HG02840 (cell line): ENCODE measurements around the gene ZGPAT.
"Not testable (repeated sequence)": the region's sequence is repeated elsewhere in the genome, so short reads cannot be mapped to it uniquely, and the experiment has no call there.

Experiments used
- ATAC-seq: cut with Tn5 transposase; IDR thresholded peaks from one replicate; pipeline ENCODE4 v1.9.1; 2021; ENCODE audit warnings: mild to moderate bottlenecking, moderate library complexity, moderate number of reproducible peaks; ENCODE audit not compliant: unreplicated experiment, low FRiP score

The ZGPAT gene

DNA sequence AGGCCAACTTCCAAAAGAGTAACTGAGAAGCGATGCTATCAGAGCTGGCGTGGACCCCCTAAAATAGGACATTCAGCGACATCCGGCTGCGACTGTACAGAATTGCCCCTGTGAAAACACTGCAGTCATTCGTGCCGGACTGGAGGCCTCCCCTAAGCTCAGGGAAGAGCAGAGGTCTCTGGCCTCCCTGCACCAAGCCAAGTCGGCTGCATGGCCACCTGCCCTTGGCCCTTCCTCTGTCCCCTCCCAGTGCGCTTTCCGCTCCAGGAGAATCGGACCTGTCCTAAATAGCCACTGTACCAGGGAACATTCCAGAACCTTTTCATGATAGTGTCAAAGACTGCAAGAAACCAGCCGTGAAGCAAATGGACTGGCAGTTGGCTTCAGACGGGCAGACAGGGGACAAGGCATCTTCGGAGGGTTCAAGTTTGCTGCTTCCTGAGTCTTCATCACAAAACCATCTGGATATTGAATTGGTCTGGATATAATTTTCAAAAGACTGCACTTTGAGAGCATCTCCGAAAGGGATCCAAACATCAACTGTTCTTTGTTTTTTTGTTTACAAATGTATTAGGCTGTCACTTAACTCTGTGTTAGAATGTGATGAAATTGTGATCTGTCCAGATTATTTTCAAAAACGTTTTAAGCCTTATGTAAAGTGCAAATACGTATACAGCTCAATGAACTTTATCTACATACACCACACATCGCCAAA is 48.3 kb downstream of the ZGPAT start:
- ATAC-seq, result no peak

DNA sequence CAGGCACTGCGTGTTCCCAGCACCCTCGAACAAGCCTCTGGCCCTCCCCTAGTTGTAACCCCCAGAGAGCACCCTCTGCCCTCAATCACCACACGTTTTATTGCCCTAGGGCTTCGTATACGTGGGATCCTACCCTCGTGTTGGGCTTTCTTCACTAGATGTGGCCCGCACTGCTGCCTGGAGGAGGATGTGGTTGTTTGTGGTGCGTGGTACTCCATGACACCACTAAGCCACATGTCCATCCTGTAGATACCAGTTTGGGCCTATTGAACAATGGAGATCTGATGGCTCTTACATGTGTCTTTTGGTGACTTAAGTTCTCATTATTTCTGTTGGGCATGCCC is 48.8 kb downstream of the ZGPAT start:
- no peak for ATAC-seq

DNA sequence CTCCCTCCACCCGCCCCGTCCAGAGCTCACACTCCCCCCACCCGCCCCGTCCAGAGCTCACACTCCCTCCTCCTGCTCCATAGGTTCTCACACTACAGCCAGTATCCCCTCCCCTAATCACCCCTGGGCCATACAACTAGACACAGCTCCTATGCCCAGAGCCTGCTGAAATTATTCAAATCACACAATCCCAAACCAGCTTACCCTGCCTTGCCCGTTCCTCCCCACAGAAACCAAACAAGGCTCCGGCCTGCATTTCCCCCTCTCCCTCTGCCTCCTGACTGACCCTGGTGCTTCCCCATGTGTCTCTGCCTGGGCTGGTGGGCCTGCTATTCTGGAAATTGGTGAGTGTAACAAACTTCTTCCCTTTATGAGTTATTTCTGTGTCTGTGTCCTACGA is 50.3 kb downstream of the ZGPAT start:
- no peak for ATAC-seq

DNA sequence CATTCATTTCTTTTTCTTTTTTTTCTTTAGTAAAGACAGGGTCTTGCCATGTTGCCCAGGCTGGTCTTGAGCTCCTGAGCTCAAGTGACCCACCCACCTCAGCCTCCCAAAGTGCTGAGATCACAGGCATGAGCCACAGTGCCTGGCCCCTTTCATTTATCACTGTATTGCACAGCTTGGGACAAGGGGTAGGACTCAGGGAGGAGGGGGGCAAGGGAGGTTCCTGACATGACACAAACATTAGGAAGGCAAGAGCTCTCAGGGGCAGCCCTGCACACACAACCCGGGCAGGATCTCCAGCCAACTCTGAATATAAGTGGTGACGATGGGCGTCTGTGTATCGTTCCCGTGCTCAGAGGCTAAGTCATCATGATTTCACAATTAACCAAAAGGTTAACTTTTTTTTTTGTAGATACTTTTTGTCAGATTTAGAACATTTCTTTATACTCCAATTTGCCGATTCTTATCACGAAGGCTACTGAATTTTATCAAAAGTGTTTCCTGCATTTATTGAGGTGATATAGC is 51.6 kb downstream of the ZGPAT start:
- ATAC-seq, result no peak

DNA sequence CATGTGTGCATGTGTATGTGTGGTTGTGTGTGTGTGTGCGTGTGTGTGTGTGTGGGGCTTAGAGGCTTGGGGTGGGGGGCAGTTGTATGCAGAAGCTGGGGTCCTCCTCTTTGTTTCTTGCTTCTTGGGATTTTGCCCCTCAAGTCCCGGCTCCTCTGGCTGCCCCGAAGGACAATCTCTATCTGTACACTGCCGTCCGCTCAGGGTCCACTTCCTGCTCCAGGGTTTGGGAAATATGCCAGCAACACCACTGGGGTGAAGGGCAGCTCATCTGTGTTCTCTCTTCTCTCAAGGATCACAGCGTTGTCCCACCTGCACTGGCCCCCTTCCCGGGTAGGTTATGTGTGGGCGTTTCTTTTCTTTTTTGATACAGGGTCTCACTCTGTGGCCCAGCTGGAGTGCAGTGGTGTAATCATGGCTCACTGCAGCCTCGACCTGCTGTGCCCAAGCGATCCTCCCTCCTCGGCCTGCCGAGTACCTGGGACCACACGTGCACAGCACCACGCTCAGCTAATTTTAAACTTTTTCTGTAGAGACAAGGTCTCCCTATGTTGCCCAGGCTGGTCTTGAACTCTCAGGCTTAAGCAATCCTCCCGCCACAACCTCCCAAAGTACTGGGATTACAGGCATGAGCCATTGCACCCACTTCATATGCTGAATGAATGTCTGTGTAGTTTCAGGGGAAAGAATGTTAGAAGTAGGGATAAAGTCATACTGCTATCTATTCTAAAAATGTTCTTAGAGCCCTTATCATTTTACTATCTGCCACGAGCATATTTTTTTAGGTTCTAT is 57.4 kb downstream of the ZGPAT start:
- no peak for ATAC-seq

DNA sequence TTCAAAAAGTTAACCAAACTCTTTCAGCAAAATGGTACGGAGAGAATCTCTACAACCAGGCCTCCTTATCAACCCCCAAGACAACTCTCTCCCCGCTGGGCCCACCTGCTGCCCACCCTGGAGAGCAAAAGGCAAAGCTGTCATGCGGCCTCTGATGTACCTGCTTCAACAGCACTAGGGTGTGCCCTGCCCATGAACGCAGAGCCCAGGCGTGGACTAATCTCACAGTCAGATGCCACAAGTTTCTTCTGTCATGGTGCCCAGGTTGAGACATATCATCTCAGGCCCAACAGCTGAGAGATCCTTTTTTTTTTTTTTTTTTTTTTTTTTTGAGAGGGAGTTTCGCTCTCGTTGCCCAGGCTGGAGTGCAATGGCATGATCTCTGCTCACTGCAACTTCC is 58.1 kb downstream of the ZGPAT start:
- ATAC-seq, result no peak

DNA sequence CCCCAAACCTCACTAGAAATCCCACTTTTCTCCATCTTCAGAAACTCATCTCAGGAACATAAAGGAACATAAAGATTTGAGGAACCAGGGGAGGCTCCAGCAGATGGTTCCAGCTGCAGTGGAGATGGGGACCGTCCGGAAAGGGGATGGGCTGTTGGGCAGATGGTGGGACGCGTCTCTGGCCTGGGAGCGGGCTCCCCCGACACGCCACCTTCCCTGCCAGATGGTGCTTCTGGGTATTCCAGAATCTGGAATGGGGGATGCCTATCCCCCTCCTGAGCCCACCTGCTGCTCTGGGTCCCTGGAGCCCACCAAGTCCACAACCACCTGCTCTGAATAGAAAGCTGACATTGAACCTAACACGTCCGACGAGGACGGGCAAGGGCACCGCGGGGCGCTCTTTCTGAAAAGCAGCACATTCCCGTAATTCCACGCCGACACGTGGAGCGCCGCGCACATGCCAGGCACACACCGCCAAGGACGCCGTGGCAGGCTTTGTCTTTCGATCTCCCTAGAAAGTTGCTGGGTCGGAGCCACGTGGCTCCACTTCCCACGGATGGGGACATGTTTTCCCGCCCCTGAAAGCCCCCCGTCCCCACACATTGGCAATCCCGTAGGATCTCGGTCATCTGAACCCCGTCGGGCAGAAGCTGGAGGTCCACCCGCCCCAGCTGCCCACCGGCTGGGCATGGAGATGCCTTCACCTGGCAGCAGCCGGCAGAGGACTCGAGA is 59.0 kb downstream of the ZGPAT start:
- no peak for ATAC-seq

DNA sequence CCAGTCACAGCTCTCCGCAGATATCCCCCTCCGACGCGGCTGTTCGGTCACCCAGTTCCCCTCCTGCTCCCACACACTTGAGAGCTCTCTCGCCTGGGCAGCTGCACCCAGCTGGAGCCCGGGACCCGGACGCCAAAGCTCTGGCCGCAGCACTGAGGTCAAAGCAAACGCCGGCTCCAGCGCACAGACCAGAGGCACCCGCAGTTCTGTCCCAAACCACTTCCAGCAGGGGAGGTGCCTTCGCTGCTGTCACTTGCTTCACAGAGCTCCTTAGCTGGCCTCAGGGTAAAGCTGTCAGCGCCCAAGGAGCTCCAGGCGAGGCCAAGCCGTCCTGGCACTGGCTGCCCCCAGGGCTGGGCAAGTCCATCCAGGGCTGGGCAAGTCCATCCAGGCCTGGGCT is 59.6 kb downstream of the ZGPAT start:
- no peak for ATAC-seq

DNA sequence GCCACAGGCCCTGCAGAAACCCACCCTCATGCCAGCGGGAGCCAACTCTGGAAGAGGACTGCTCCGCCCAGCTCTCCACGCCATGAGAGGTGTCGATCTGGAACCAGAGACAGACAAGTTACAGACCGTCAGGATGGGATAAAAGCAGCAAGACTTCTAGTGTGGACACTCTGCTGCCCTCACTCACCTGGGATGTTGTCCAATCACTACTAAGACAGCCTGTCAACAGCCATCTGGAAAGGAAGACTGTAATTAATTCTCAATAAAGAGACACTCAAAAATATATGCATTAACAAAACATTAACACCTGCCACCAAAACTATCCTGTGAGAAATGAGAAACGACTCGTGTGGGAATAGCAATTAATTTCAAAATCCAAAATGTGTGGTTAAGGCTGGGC is 60.0 kb downstream of the ZGPAT start:
- ATAC-seq, result no peak

DNA sequence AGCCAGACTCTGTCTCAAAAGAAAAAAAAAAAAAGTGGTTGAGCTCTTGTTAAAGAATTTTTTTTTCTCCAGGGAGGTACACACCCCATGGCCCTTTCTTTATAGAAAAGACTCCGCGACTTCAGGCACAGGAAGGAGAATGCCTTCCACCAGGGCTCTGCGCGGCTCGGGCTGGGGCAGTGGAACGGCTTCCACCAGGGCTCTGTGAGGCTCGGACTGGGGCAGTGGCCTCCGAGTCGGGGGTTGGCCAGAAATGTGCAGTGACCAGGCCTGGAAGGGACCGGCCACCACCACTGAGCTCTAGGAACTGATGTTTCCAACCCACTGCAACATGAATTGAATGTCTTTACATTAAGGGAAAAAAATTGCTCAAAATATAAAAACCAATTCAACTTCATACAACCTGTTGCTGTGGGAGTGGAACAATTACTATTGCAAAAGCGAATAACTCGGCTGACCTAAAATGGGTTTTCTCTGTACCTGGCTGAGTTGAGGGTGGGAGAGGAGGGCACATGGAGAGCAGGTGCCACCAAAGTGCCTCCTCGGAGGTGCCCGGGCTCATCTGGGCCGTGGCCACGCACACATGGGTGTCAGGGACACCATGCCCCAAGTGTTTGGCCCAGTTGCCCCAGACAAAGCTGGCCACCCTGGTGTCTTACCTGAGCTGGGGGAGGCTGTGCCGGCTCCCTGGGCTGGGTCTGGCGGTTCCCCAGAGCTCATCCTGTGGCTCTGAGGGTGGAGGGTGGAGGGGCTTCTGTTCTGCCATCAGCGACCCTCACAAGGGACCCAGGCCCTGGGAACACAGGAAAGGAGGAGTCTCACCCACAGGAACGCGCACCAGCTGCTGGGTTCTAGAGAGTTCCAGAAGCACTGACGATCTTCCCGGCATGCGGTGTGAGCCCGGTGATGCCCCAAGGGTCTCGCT is 61.0 kb downstream of the ZGPAT start:
- no peak for ATAC-seq

DNA sequence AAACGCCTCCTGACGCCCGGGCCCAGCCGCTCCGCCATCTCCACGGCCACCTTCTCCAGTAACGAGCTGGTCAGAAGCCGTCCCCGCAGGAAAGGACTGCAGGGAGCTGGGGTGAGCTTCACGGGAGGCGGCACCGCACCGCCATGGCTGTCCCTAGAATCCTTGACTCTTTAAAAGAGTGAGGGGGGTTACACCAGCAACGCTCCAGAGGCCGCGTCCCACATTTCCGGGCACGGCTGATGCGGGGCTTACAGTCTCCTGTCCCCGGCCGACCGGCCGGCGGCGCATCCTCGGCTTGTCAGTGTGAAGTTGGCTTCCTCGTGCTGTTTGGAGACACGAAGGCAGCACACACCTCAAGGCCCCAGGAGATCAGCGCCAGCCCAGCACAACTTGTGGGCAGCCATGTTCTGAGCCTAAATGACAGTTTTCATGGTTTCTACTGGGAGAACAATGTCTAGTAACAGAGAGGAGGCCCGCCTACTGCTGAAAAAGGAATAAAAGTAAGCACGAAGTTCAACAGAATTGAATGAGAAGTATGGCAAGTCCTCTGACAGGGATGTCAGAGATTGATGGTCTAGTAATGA is 62.1 kb downstream of the ZGPAT start:
- ATAC-seq, result no peak

DNA sequence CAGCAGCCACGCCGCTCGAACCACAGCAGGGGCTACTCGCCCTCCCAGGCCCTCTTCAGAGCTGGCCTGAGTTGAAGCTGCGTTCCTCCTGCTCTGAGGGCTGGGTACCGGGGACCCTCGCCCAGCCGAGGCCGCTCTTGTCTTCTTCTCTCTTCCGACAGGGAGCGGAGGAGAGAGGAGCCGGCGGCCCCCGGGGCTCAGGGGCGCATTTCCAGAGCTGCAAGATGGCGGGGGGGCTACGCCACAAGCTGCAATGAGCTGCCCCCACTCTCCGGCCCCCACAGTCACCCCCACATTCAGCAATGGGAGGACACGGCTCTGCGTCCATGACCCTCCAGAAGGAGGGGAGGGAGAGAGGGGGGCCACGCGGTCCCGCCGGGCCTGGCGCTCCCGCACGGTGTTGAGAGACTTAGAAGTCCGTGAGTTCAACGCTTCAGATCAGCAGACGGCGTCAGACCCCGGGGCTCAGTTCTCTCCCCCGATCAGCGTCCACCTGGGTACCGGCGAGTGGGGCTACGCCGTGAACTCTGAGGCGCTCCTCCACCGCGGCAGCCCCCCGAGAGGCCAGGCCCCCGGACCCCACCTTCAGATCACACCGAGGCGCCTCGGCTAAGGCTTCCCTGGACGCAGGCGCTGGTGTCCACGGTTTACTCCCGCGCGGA is 63.3 kb downstream of the ZGPAT start:
- ATAC-seq, result no peak

DNA sequence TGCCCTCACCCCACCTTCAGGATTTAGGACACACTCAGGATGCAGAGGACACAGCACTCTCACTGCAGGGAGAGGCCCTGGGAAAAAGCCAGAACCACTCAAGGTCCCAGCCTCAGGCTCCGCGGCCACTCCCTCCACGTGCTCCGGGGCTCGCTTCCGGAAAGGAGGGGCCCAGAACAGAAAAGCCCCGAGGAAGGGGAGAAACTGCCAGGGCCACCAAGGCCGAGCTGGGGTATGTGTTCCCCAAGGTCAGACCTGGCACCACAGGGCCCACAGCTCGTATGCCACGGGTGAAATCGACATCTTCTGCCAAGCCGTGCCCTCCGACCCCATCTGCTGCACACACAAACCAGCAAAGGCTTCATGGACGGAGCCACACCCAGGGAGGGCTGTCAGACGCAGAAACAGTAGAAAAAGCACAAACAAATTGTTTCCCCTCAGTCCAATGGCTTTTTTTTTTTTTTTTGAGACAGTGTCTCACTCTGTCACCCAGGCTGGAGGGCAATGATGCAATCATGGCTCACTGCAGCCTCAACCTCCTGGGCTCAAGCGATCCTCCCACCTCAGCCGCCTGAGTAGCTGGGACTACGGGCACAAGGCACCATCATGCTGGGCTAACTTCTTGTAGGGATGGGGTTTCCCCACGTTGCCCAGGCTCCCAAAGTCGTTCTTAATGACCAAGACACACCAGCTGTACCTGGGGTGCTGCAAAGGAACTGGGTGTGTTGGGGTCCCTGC is 65.1 kb downstream of the ZGPAT start:
- ATAC-seq, result no peak

DNA sequence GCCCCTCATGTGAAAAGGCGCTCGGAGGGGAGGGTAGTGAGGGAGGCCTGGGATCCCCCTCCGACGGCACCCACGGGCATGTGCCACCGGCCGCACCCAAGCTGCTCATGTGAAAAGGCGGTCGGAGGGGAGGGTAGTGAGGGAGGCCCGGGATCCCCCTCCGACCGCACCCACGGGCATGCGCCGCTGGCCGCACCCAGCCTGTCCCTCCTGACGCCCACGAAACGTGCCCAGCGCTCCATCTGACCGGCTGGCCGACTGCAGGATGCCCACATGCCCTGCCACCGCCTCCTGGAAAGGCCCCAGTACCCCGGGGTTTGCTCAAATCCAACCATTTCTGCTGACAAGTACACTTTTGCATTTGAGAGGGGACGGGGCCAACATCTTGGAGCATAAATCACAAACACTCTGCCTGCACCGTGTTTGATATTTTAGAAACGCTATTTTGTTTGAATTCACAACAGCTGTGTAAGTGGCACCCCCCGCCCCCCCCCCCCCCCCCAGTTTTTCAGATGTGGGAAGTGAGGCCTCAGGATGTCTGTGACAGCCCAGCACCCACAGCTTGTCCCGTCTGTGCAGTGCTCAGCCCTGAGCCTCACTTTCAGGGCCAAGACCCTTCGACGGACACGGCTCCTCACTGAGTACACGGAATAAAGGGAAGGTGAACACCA is 65.9 kb downstream of the ZGPAT start:
- ATAC-seq, result no peak

DNA sequence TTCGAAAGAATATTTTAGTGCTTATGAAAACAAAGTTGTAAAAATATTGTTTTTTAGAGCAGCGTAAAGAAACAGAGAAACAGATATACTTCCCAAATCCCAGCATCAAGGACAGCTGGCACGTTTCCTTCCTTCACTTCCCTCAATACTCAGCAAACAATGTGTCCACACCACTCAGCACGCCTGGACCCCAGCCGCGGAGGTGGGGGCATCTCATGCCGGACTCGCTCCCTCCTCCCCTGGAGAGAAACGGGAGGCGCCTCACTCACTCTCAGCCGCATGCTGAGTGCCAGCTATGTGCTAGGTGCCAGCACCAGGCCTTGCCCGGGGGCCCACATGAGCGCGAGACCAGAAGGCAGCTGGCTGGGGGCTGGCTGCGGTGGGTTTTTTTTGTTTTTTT is 66.5 kb downstream of the ZGPAT start:
- no peak for ATAC-seq

DNA sequence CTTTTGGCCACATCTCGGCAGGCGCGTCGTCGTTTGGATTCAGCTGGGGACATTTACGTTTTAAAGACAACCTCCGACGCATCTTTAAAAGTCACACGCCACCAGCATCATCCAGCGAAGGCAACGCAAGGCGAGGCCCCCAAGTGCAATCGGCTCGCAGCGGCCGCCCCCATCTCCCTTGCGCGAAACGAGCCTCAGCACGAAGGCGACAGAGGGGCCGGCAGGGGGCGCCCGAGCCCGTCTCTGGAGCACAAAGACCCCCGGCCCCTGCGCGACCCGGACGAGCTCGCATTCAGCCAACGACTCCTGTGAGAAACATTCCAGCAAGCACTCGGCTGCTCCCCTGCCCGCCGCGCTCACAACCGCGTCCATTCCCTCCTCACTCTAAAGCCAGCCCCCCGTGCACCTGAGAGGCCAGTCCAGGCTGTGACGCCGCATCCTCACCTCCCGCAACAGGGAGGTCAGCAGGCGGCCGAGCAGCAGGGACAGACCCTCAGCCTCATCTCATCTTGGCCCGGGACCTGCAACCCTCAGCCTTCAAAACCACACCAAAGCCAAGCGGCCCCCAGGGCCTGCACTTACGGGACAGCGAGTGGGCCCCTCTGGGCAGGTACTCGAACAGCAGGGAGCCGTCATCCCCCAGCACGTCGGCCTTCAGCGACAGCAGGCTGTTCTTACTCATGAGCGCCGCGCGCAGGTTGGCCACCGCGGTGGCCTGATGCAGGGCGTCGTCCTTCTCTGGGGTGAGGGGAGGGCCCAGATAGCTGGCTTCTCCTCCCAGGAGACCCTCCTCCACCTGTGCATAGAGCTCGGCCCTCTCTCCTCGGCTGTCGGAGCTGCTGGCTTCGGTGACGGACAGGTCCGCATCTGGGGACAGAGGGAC is 67.5 kb downstream of the ZGPAT start:
- ATAC-seq, result no peak

DNA sequence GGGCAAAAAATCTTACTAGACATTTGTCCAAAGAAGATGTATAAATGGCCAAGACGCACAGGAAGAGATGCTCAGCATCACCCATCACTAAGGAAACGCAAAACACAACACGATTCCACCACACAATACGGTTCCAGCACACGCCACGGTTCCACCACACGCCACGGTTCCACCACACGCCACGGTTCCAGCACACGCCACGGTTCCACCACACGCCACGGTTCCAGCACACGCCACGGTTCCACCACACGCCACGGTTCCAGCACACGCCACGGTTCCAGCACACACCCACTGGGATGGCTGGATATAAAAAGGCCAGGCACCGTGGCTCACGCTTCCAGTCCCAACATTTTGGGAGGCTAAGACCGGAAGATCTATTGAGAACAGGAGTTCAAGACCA is 69.0 kb downstream of the ZGPAT start:
- ATAC-seq, result not testable (repeated sequence)
